Measurements from ENCODE around the gene ARRB1.

DNA sequence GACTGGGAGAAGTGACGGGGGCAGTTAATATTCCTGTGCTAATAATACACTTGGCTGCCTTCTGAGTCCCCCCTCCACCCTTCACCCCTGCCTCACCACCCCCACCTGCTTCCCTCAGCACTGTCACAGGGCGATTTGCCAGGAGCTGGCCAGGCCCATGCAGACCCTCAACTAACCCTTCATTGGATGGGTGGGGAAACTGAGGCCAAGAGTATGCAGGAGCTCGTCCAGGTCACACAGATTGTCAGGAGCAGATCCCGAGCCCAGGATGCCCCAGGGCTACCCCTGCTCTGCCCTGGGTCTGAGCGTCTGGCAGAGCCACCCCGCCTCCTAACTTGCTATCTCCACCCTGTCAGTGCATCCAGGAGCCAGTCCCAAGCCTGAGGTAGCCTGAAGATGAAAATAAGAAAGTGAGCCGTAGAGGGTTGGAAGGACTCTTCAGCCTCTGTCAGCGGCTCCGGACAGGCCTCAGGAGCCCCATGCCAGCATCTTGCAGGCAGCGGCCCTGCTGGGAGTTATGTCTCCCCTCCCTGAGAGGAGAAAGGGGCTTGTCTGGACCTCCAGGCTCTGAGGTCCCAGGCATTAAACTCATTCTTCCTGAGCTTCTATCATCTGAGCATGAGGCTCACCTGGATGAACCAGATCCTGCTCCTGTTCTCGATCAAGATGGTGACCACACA is 104.7 kb downstream of the ARRB1 start:
- no peak for TF ChIP-seq POLR2AphosphoS5 (IDR thresholded peaks at IDR 0.05; ENCODE audit: low read depth, low read length)
- TF ChIP-seq, protein P1, sequence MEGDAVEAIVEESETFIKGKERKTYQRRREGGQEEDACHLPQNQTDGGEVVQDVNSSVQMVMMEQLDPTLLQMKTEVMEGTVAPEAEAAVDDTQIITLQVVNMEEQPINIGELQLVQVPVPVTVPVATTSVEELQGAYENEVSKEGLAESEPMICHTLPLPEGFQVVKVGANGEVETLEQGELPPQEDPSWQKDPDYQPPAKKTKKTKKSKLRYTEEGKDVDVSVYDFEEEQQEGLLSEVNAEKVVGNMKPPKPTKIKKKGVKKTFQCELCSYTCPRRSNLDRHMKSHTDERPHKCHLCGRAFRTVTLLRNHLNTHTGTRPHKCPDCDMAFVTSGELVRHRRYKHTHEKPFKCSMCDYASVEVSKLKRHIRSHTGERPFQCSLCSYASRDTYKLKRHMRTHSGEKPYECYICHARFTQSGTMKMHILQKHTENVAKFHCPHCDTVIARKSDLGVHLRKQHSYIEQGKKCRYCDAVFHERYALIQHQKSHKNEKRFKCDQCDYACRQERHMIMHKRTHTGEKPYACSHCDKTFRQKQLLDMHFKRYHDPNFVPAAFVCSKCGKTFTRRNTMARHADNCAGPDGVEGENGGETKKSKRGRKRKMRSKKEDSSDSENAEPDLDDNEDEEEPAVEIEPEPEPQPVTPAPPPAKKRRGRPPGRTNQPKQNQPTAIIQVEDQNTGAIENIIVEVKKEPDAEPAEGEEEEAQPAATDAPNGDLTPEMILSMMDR (IDR thresholded peaks at IDR 0.05): no peak
- TF ChIP-seq, protein P2, sequence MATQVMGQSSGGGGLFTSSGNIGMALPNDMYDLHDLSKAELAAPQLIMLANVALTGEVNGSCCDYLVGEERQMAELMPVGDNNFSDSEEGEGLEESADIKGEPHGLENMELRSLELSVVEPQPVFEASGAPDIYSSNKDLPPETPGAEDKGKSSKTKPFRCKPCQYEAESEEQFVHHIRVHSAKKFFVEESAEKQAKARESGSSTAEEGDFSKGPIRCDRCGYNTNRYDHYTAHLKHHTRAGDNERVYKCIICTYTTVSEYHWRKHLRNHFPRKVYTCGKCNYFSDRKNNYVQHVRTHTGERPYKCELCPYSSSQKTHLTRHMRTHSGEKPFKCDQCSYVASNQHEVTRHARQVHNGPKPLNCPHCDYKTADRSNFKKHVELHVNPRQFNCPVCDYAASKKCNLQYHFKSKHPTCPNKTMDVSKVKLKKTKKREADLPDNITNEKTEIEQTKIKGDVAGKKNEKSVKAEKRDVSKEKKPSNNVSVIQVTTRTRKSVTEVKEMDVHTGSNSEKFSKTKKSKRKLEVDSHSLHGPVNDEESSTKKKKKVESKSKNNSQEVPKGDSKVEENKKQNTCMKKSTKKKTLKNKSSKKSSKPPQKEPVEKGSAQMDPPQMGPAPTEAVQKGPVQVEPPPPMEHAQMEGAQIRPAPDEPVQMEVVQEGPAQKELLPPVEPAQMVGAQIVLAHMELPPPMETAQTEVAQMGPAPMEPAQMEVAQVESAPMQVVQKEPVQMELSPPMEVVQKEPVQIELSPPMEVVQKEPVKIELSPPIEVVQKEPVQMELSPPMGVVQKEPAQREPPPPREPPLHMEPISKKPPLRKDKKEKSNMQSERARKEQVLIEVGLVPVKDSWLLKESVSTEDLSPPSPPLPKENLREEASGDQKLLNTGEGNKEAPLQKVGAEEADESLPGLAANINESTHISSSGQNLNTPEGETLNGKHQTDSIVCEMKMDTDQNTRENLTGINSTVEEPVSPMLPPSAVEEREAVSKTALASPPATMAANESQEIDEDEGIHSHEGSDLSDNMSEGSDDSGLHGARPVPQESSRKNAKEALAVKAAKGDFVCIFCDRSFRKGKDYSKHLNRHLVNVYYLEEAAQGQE (IDR thresholded peaks at IDR 0.05; ENCODE audit: insufficient read depth in 1 of 2, low read depth in 2 of 2, low read length in 1 of 2): no peak
- no peak for TF ChIP-seq SIN3A (IDR thresholded peaks at IDR 0.05; ENCODE audit: borderline replicate concordance, insufficient read depth, low read depth, low read length)
